Measurements from ENCODE around the gene APCDD1.

GRCh38 chr18:10463096-10463495 is 8.7 kb downstream of the APCDD1 start:
- TF ChIP-seq REST (IDR thresholded peaks at IDR 0.05) (no peak), CTCF (IDR thresholded peaks at IDR 0.05; ENCODE audit: low read depth, low read length, missing input control) (no peak), ATF3 (IDR thresholded peaks at IDR 0.05) (no peak), FOXA1 (IDR thresholded peaks at IDR 0.05) (no peak), JUND (IDR thresholded peaks at IDR 0.05) (no peak), NR2F2 (IDR thresholded peaks at IDR 0.05) (no peak), RAD21 (IDR thresholded peaks at IDR 0.05) (no peak), GABPA (IDR thresholded peaks at IDR 0.05 in 1 of 2, conservative IDR thresholded peaks at IDR 0.05 in 1 of 2) (no peak), TAF1 (conservative IDR thresholded peaks at IDR 0.05) (no peak), MAX (IDR thresholded peaks at IDR 0.05) (no peak), EGR1 (IDR thresholded peaks at IDR 0.05; ENCODE audit: low read depth in 2 of 2) (no peak), YY1 (IDR thresholded peaks at IDR 0.05) (no peak)

Measured in liver (tissue), 3 donors.